Measurements from ENCODE around the gene GIN1.

GRCh38 chr5:103126557-103126956 lies 6.6 kb upstream of the GIN1 start:
- TF ChIP-seq CTCF (IDR thresholded peaks at IDR 0.05; ENCODE audit: insufficient read depth, low read depth, low read length), result no peak
- no peak for TF ChIP-seq EZH2 (IDR thresholded peaks at IDR 0.05; ENCODE audit: insufficient read depth, low read length)

Measured in astrocyte (in vitro differentiated cells and primary cell).